GM12865 (cell line): Measurements from ENCODE around the gene BLZF1.

Source experiments
- DNase-seq: peaks from one replicate; pipeline ENCODE4 v3.0.0; 2010; ENCODE audit warnings: low read depth
- H3K4me3 ChIP-seq: 2 replicates; pipeline ENCODE4 v1.5.1; 2011; ENCODE audit warnings: mild to moderate bottlenecking, low read depth, low read length, control low read depth
- TF ChIP-seq, protein P1 (sequence below): IDR thresholded peaks from 2 replicates; pipeline ENCODE4 v1.5.1; 2011; ENCODE audit warnings: low read length, control low read depth, low read depth, inconsistent platforms; ENCODE audit not compliant: insufficient read depth; ENCODE audit errors: missing control alignments

Gene BLZF1

DNA sequence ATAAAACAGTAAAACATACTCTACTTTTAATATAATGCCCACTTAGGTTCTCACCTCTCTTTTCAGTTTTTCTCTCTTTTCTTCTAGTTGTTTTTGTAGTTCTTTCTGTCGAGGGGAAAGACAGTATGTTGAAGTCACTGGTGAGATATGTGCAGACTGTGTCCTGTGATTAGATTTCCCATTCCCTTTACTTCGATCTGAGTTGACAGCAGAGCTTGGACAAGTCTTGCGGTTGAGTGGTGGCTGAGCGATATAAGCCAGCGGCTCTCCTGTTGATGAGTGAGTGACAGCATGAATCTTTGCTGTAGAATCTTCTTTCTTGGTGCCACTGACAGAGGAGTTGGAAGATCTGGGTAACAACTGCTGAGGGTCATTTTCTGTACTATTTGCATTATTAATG, 53.3 kb downstream of the BLZF1 start:
- no peak overlapping the region for H3K4me3 ChIP-seq
- DNase-seq, result no peak
- TF ChIP-seq, protein P1, sequence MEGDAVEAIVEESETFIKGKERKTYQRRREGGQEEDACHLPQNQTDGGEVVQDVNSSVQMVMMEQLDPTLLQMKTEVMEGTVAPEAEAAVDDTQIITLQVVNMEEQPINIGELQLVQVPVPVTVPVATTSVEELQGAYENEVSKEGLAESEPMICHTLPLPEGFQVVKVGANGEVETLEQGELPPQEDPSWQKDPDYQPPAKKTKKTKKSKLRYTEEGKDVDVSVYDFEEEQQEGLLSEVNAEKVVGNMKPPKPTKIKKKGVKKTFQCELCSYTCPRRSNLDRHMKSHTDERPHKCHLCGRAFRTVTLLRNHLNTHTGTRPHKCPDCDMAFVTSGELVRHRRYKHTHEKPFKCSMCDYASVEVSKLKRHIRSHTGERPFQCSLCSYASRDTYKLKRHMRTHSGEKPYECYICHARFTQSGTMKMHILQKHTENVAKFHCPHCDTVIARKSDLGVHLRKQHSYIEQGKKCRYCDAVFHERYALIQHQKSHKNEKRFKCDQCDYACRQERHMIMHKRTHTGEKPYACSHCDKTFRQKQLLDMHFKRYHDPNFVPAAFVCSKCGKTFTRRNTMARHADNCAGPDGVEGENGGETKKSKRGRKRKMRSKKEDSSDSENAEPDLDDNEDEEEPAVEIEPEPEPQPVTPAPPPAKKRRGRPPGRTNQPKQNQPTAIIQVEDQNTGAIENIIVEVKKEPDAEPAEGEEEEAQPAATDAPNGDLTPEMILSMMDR, result no peak

DNA sequence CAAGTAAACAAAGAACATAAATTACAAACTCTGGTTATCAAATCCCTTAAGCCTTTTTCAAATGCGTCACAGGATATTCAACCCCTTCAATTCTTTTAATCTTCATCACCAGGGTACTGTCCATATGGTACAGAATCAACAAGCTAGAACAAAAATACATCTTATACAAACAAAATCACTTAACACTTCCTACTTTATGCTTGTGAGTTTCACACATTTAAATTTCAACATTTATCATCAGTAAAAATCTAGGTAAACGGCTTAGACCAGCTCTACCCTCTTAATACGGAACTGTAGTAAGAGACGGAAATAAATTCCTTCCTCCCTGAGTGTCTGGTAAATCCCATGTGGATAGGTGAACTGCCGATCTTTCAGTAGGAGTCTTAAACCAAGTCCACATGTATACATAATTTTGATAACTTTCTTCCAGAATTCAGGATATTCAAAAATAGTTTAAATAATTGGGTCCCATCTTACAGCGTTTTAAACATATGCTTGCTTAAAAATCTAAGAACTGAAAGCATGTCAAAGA, 58.2 kb downstream of the BLZF1 start:
- TF ChIP-seq, protein P1, result no peak
- DNase-seq, result no peak
- no peak overlapping the region for H3K4me3 ChIP-seq

DNA sequence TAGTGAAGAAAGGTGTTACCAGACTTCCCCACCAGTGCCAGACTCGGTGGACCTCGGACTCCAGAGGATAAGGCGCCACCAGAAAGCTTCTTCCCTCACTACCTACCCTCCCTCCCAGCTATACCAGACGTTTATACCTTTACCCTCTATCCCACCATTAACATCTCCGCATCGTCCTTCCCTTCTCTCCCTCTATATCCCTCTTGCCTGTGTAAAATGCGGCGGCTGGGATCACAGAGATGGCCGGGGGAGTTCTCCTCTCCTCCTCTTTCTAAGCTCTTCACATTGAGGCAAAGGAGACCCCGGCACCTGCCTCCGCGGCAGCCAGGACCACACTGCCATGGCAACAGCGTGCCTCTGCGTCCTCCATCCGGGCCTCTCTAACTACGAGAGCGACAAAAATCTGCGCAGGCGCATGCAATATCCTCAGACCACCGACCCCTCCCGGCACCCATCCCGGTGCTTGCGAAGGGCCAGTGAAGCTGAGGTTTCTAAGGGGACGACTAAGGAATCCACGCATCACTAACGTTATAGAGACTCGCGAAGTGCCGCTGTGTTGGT, 59.2 kb downstream of the BLZF1 start, which contains the start of gene CCDC181:
TSS of gene CCDC181 (minus strand) at position 394 of the 561 bp plus-strand sequence. CDS start 2,547 bp downstream, outside the sequence.
- peak within 1 kb of the TSS; percentile 75 for H3K4me3 ChIP-seq
- DNase-seq, result peak; percentile 81
- TF ChIP-seq, protein P1, result no peak
